ENCODE results near the gene NDUFS6. TPM values are rescaled to one million over a fixed set of nuclear protein-coding genes. Genes with fewer than 3 reads are reported as not detected.

NDUFS6 gene
- total and polyA plus RNA-seq, 3 donors from 2014 or later = 54.9 to 59.3 (median 58.7) TPM

- Histone ChIP-seq H3K27ac (no peak overlapping the region), H3K36me3 (ENCODE audit: low read depth, missing control alignments) (no peaks in the 10 kb centered on the region), H3K4me3 (no peak overlapping the region), H3K9me3 (no peaks in the 10 kb centered on the region), H3K4me1 (no peaks in the 10 kb centered on the region), H3K27me3 (no peaks in the 10 kb centered on the region)
- no peak for TF ChIP-seq POLR2A (IDR thresholded peaks at IDR 0.05)
- TF ChIP-seq CTCF (IDR thresholded peaks at IDR 0.05) = no peak
- intact Hi-C loops (cut with DNase I; ENCODE audit: low total_unique reads) = no loop called here
- DNase-seq = no peak
- 84 to 91% methylated on average over 20 to 26 of the region's 26 CpGs for WGBS, 2 donors
These were observed 25.2 kb downstream of the NDUFS6 start for GRCh38 chr5:1826235-1826980.

- no peaks in the 10 kb centered on the region for H3K36me3 ChIP-seq (ENCODE audit: low read depth, missing control alignments)
- DNase-seq = no peak
- H3K27me3 ChIP-seq = no peaks in the 10 kb centered on the region
- H3K9me3 ChIP-seq = no peaks in the 10 kb centered on the region
- no peak overlapping the region for H3K4me3 ChIP-seq
- intact Hi-C loops (cut with DNase I; ENCODE audit: low total_unique reads) = no loop called here
- WGBS, 2 donors = 69 to 78% methylated on average over 24 to 26 of the region's 26 CpGs
- TF ChIP-seq POLR2A (IDR thresholded peaks at IDR 0.05) (no peak), CTCF (IDR thresholded peaks at IDR 0.05) (no peak)
- H3K4me1 ChIP-seq = no peaks in the 10 kb centered on the region
- H3K27ac ChIP-seq = no peak overlapping the region
These were observed 26.0 kb downstream of the NDUFS6 start for GRCh38 chr5:1827025-1827885.

GRCh38 chr5:1827886-1828397 is 26.7 kb downstream of the NDUFS6 start:
- H3K36me3 ChIP-seq (ENCODE audit: low read depth, missing control alignments) = no peaks in the 10 kb centered on the region
- TF ChIP-seq CTCF (IDR thresholded peaks at IDR 0.05) (no peak), POLR2A (IDR thresholded peaks at IDR 0.05) (no peak)
- H3K9me3 ChIP-seq = no peaks in the 10 kb centered on the region
- intact Hi-C loops (cut with DNase I; ENCODE audit: low total_unique reads) = no loop called here
- DNase-seq = no peak
- no peaks in the 10 kb centered on the region for H3K4me1 ChIP-seq
- no peaks in the 10 kb centered on the region for H3K27me3 ChIP-seq
- H3K4me3 ChIP-seq = no peak overlapping the region
- no peak overlapping the region for H3K27ac ChIP-seq
- WGBS, 2 donors = 51 to 53% methylated on average over 16 to 39 of the region's 39 CpGs

- no peak overlapping the region for H3K4me3 ChIP-seq
- no peaks in the 10 kb centered on the region for H3K4me1 ChIP-seq
- DNase-seq = no peak
- 74 to 82% methylated on average over 17 of the region's 17 CpGs for WGBS, 2 donors
- no peak for TF ChIP-seq POLR2A (IDR thresholded peaks at IDR 0.05)
- TF ChIP-seq CTCF (IDR thresholded peaks at IDR 0.05) = no peak
- H3K36me3 ChIP-seq (ENCODE audit: low read depth, missing control alignments) = no peaks in the 10 kb centered on the region
- intact Hi-C loops (cut with DNase I; ENCODE audit: low total_unique reads) = no loop called here
- no peaks in the 10 kb centered on the region for H3K9me3 ChIP-seq
- H3K27me3 ChIP-seq = no peaks in the 10 kb centered on the region
- H3K27ac ChIP-seq = no peak overlapping the region
These were observed 29.5 kb downstream of the NDUFS6 start for GRCh38 chr5:1830571-1831228.

All from testis (tissue), 3 donors.